Measurements from ENCODE around the gene BTBD18.
"Not testable (repeated sequence)": the region's sequence is repeated elsewhere in the genome, so short reads cannot be mapped to it uniquely, and the experiment has no call there.

The BTBD18 gene

GRCh38 chr11:57741132-57742086, 10.2 kb downstream of the BTBD18 start, which contains the start of gene SELENOH:
SELENOH (plus strand) TSS chr11:57741491; CDS start chr11:57741596, 105 bp downstream.
- ChIA-PET CTCF (interaction anchor here (0.6 to 1.8 kb wide), 3 partner anchors 10 to 59 kb away, joined by 4 to 6 read pairs (median 4); partner anchors contain the start of gene BTBD18), POLR2A (interaction anchor here (0.6 to 2.4 kb wide), 19 partner anchors 9 to 102 kb away, joined by 3 to 20 read pairs (median 5); partner anchors contain the start of genes BTBD18, CTNND1, MED19 and TMX2)
- peak; percentile 95 for DNase-seq (ENCODE audit: extremely low spot score)
- no peak for TF ChIP-seq HDGF (IDR thresholded peaks at IDR 0.05; ENCODE audit: borderline replicate concordance)
- TF ChIP-seq FOXA1 (IDR thresholded peaks at IDR 0.05): no peak
- TF ChIP-seq, protein P1, sequence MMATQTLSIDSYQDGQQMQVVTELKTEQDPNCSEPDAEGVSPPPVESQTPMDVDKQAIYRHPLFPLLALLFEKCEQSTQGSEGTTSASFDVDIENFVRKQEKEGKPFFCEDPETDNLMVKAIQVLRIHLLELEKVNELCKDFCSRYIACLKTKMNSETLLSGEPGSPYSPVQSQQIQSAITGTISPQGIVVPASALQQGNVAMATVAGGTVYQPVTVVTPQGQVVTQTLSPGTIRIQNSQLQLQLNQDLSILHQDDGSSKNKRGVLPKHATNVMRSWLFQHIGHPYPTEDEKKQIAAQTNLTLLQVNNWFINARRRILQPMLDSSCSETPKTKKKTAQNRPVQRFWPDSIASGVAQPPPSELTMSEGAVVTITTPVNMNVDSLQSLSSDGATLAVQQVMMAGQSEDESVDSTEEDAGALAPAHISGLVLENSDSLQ (IDR thresholded peaks at IDR 0.05): peak; percentile 17; the same call in 1 of the 2 replicates
- TF ChIP-seq ELF4 (IDR thresholded peaks at IDR 0.05): peak; percentile 79
- TF ChIP-seq L3MBTL2 (conservative IDR thresholded peaks at IDR 0.05): peak; percentile 82
- TF ChIP-seq CTBP1 (IDR thresholded peaks at IDR 0.05; ENCODE audit: borderline replicate concordance): peak; percentile 90
- TF ChIP-seq SP1 (IDR thresholded peaks at IDR 0.05): no peak

DNA sequence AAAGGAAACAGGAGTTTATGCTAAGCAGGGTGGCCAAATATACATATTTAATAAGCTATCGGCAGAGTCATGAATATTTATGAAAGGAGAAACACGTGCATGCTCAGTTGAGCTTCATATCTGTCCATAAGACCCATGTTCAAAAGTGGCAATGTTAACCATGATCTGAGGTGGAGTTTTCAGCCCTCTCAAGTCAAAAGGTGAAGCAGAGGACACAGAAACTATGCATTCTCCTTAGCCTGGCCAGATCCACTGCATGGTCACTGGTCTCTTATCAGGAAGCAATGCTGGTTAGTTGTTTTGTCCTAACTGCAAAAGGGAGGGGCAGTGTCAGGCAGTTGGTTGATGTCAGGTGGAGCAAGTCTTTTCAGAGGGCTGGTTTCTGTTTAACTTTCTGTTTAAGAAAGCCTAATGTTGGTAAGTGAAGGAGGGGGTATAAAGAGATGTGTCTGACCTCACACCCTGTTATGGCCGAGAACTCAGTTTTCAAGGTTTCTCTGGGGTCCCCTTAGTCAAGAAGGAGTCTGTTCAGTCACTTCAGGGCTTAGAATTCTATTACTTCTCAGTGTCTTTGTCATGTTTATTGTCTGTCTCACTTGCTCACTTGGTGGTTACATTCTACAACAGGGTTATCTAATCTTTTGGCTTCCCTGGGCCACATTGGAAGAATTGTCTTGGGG, 15.9 kb downstream of the BTBD18 start:
- TF ChIP-seq CTBP1 (IDR thresholded peaks at IDR 0.05; ENCODE audit: borderline replicate concordance) (no peak), ELF4 (IDR thresholded peaks at IDR 0.05) (no peak), FOXM1 (IDR thresholded peaks at IDR 0.05; ENCODE audit: borderline replicate concordance) (no peak), FOXK2 (IDR thresholded peaks at IDR 0.05) (no peak), SP1 (IDR thresholded peaks at IDR 0.05) (no peak), ARNT (IDR thresholded peaks at IDR 0.05) (no peak), L3MBTL2 (conservative IDR thresholded peaks at IDR 0.05) (no peak), ZNF384 (IDR thresholded peaks at IDR 0.05) (no peak)
- ChIA-PET POLR2A (no interaction called here), CTCF (no interaction called here)
- no peak for DNase-seq (ENCODE audit: extremely low spot score)

DNA sequence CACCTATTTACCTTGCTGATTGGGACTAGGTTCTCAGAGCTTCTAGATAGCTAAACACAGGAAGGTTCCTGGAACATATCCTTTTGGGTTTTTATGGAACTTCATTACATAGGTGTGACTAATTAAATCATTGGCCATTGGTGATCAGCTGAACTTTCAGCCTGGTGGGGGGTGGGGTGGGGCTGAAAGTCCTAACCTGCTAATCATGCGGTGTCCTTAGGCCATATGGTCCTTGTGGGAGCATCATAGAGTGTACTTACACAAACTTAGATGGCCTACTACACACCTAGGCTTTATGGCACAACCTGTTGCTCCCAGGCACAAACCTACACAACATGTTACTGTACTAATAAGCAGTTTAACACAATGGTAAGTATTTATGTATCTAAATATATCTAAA, 19.0 kb downstream of the BTBD18 start:
- ChIA-PET CTCF (no interaction called here), POLR2A (interaction anchor here (0.9 kb wide), 1 partner anchor 9 kb away, joined by 3 read pairs; the partner anchor contains the start of gene SELENOH)
- DNase-seq (ENCODE audit: extremely low spot score): no peak

GRCh38 chr11:57729479-57729878, 22.1 kb downstream of the BTBD18 start:
- TF ChIP-seq FOXM1 (IDR thresholded peaks at IDR 0.05; ENCODE audit: borderline replicate concordance): no peak
- TF ChIP-seq SP1 (IDR thresholded peaks at IDR 0.05): no peak
- TF ChIP-seq FOXA1 (IDR thresholded peaks at IDR 0.05): no peak
- no peak for TF ChIP-seq TARDBP (IDR thresholded peaks at IDR 0.05)
- TF ChIP-seq LEF1 (IDR thresholded peaks at IDR 0.05; ENCODE audit: borderline replicate concordance): no peak
- TF ChIP-seq, protein P1 (IDR thresholded peaks at IDR 0.05): no peak
- TF ChIP-seq ARNT (IDR thresholded peaks at IDR 0.05): no peak
- TF ChIP-seq HDGF (IDR thresholded peaks at IDR 0.05; ENCODE audit: borderline replicate concordance): no peak
- no peak for TF ChIP-seq SUZ12 (IDR thresholded peaks at IDR 0.05)
- TF ChIP-seq ELF4 (IDR thresholded peaks at IDR 0.05): no peak
- no peak for TF ChIP-seq BHLHE40 (IDR thresholded peaks at IDR 0.05; ENCODE audit: borderline replicate concordance)
- no peak for TF ChIP-seq CTBP1 (IDR thresholded peaks at IDR 0.05; ENCODE audit: borderline replicate concordance)
- no peak for TF ChIP-seq ZNF384 (IDR thresholded peaks at IDR 0.05)
- no peak for TF ChIP-seq FOXK2 (IDR thresholded peaks at IDR 0.05)
- TF ChIP-seq NFRKB (IDR thresholded peaks at IDR 0.05): no peak
- TF ChIP-seq L3MBTL2 (conservative IDR thresholded peaks at IDR 0.05): no peak
- POLR2A ChIA-PET: interaction anchor here (0.5 to 3.3 kb wide), 2 partner anchors 12 to 378 kb away, joined by 3 to 13 read pairs; partner anchors contain the start of gene SELENOH
- no peak for DNase-seq (ENCODE audit: extremely low spot score)
- CTCF ChIA-PET: no interaction called here

More for the DNA sequence above, 19.0 kb downstream of the BTBD18 start:
- TF ChIP-seq FOXM1 (IDR thresholded peaks at IDR 0.05; ENCODE audit: borderline replicate concordance): no peak
- TF ChIP-seq NFRKB (IDR thresholded peaks at IDR 0.05): no peak
- no peak for TF ChIP-seq SUZ12 (IDR thresholded peaks at IDR 0.05)
- no peak for TF ChIP-seq CTBP1 (IDR thresholded peaks at IDR 0.05; ENCODE audit: borderline replicate concordance)
- no peak for TF ChIP-seq L3MBTL2 (conservative IDR thresholded peaks at IDR 0.05)
- TF ChIP-seq HDGF (IDR thresholded peaks at IDR 0.05; ENCODE audit: borderline replicate concordance): no peak
- TF ChIP-seq ARNT (IDR thresholded peaks at IDR 0.05): no peak
- TF ChIP-seq BHLHE40 (IDR thresholded peaks at IDR 0.05; ENCODE audit: borderline replicate concordance): no peak
- no peak for TF ChIP-seq ELF4 (IDR thresholded peaks at IDR 0.05)
- no peak for TF ChIP-seq LEF1 (IDR thresholded peaks at IDR 0.05; ENCODE audit: borderline replicate concordance)
- no peak for TF ChIP-seq SP1 (IDR thresholded peaks at IDR 0.05)
- no peak for TF ChIP-seq ZNF384 (IDR thresholded peaks at IDR 0.05)
- TF ChIP-seq FOXA1 (IDR thresholded peaks at IDR 0.05): no peak

DNA sequence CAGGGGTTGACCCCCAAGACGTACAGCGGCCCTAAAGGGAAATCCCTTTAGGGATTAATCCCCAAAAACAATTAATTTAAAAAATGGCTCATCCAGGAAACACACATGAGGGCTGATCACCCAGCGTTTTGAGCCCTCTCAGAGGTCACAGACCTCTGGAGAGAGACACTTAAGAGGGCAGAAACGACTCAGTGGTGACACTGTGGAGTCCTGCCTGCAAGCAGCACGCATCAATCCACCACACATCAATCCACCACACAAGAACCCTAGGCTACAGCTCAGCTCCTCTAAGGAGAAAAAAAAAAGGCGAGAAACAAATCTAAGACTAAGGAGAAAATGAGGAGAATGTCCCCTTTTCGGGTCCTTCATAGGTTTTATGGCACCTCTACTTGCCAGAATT, 22.8 kb downstream of the BTBD18 start:
- CTCF ChIA-PET: no interaction called here
- TF ChIP-seq L3MBTL2 (conservative IDR thresholded peaks at IDR 0.05): no peak
- TF ChIP-seq FOXA1 (IDR thresholded peaks at IDR 0.05): no peak
- no peak for TF ChIP-seq SP1 (IDR thresholded peaks at IDR 0.05)
- no peak for TF ChIP-seq BHLHE40 (IDR thresholded peaks at IDR 0.05; ENCODE audit: borderline replicate concordance)
- no peak for TF ChIP-seq ELF4 (IDR thresholded peaks at IDR 0.05)
- no peak for TF ChIP-seq TARDBP (IDR thresholded peaks at IDR 0.05)
- no peak for TF ChIP-seq NFRKB (IDR thresholded peaks at IDR 0.05)
- POLR2A ChIA-PET: interaction anchor here (0.5 to 3.3 kb wide), 2 partner anchors 13 to 377 kb away, joined by 3 to 13 read pairs; partner anchors contain the start of gene SELENOH
- no peak for DNase-seq (ENCODE audit: extremely low spot score)

GRCh38 chr11:57727185-57727584, 24.4 kb downstream of the BTBD18 start:
- CTCF ChIA-PET: no interaction called here
- TF ChIP-seq L3MBTL2 (conservative IDR thresholded peaks at IDR 0.05) (no peak), NFRKB (IDR thresholded peaks at IDR 0.05) (no peak), SP1 (IDR thresholded peaks at IDR 0.05) (no peak), ELF4 (IDR thresholded peaks at IDR 0.05) (no peak), ARNT (IDR thresholded peaks at IDR 0.05) (no peak), FOXA1 (IDR thresholded peaks at IDR 0.05) (no peak), CTBP1 (IDR thresholded peaks at IDR 0.05; ENCODE audit: borderline replicate concordance) (no peak), FOXM1 (IDR thresholded peaks at IDR 0.05; ENCODE audit: borderline replicate concordance) (no peak), FOXK2 (IDR thresholded peaks at IDR 0.05) (no peak), LEF1 (IDR thresholded peaks at IDR 0.05; ENCODE audit: borderline replicate concordance) (no peak), BHLHE40 (IDR thresholded peaks at IDR 0.05; ENCODE audit: borderline replicate concordance) (no peak), TARDBP (IDR thresholded peaks at IDR 0.05) (no peak)
- TF ChIP-seq, protein P1 (IDR thresholded peaks at IDR 0.05): no peak
- POLR2A ChIA-PET: interaction anchor here (3.3 kb wide), 1 partner anchor 14 kb away, joined by 13 read pairs; the partner anchor contains the start of gene SELENOH
- no peak for DNase-seq (ENCODE audit: extremely low spot score)

GRCh38 chr11:57716726-57717125, 34.9 kb downstream of the BTBD18 start:
- DNase-seq (ENCODE audit: extremely low spot score); POLR2A ChIA-PET; CTCF ChIA-PET: not testable (repeated sequence)

Data from HEK293T (cell line).